OCI-LY7 (cell line): ENCODE measurements around the gene LTBP4.

Experiments used
- EZH2phosphoT487 ChIP-seq: fragments of 200-600 bp; sonication (generic); IDR thresholded peaks from 2 replicates; pipeline ENCODE4 v1.6.1; 2018; ENCODE audit warnings: low read depth, borderline replicate concordance, mild to moderate bottlenecking, mixed run types, antibody characterized with exemption, low read length, moderate library complexity, mixed read lengths
- TF ChIP-seq, protein P1 (sequence below): fragments of 200-600 bp; sonication (generic); conservative IDR thresholded peaks from 2 replicates; pipeline ENCODE4 v1.5.1; 2014; ENCODE audit warnings: mild to moderate bottlenecking, antibody characterized with exemption, low read length, moderate library complexity, mixed read lengths

DNA sequence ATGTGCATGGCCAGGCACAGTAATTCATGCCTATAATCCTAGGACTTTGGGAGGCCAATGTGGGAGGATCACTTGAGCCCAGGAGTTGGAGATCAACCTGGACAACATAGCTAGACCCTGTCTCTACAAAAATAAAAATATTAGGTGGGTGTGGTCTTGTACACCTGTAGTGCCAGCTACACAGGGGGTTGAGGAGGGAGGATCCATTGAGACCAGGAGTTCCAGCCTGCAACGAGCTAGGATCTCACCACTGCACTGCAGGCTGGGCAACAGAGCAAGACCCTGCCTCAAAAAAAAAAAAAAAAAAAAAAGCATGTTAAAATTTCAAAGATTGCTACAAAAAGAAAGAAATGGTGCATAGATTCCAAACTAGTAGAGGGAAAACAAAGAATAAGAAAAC, 37.2 kb downstream of the LTBP4 start:
- no peak for TF ChIP-seq EZH2phosphoT487
- TF ChIP-seq, protein P1, sequence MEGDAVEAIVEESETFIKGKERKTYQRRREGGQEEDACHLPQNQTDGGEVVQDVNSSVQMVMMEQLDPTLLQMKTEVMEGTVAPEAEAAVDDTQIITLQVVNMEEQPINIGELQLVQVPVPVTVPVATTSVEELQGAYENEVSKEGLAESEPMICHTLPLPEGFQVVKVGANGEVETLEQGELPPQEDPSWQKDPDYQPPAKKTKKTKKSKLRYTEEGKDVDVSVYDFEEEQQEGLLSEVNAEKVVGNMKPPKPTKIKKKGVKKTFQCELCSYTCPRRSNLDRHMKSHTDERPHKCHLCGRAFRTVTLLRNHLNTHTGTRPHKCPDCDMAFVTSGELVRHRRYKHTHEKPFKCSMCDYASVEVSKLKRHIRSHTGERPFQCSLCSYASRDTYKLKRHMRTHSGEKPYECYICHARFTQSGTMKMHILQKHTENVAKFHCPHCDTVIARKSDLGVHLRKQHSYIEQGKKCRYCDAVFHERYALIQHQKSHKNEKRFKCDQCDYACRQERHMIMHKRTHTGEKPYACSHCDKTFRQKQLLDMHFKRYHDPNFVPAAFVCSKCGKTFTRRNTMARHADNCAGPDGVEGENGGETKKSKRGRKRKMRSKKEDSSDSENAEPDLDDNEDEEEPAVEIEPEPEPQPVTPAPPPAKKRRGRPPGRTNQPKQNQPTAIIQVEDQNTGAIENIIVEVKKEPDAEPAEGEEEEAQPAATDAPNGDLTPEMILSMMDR, result no peak
